Measurements from ENCODE around the gene CNTLN.

Gene CNTLN

DNA sequence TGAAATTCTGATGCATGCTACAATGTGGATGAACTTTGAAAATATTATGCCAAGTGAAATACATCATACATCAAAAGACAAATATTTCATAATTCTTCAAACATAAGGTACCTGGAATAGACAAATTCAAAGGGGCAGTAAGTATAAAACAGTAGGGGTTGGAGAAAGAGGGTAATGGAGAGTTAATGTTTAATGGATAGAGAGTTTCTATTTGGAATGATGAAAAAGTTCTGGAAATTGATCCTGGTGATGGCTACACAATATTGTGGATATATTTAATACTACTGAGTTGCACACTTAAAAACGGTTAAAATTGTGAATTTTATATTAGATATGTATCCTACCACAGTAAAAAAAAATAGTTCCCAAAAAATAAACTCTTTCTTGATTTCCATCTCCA, 14.6 kb upstream of the CNTLN start:
- H3F3A ChIP-seq (ENCODE audit: insufficient read depth, low read length), result no peaks in the 10 kb centered on the region
- no peaks in the 10 kb centered on the region for H3K9me2 ChIP-seq (ENCODE audit: low read depth, low read length)
- TF ChIP-seq EZH2 (IDR thresholded peaks at IDR 0.05; ENCODE audit: borderline replicate concordance, low read length), result no peak
- TF ChIP-seq, protein P1, sequence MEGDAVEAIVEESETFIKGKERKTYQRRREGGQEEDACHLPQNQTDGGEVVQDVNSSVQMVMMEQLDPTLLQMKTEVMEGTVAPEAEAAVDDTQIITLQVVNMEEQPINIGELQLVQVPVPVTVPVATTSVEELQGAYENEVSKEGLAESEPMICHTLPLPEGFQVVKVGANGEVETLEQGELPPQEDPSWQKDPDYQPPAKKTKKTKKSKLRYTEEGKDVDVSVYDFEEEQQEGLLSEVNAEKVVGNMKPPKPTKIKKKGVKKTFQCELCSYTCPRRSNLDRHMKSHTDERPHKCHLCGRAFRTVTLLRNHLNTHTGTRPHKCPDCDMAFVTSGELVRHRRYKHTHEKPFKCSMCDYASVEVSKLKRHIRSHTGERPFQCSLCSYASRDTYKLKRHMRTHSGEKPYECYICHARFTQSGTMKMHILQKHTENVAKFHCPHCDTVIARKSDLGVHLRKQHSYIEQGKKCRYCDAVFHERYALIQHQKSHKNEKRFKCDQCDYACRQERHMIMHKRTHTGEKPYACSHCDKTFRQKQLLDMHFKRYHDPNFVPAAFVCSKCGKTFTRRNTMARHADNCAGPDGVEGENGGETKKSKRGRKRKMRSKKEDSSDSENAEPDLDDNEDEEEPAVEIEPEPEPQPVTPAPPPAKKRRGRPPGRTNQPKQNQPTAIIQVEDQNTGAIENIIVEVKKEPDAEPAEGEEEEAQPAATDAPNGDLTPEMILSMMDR (IDR thresholded peaks at IDR 0.05; ENCODE audit: low read length), result no peak
- no peaks in the 10 kb centered on the region for H4K20me1 ChIP-seq (ENCODE audit: insufficient read depth, low read length)
- no peak overlapping the region for H3K4me2 ChIP-seq (ENCODE audit: low read length)
- no peaks in the 10 kb centered on the region for H3K36me3 ChIP-seq (ENCODE audit: insufficient read depth, low read length)
- no peaks in the 10 kb centered on the region for H3K79me2 ChIP-seq (ENCODE audit: insufficient read depth, low read length)
- H2AFZ ChIP-seq (ENCODE audit: low read length), result no peak overlapping the region
- no peak overlapping the region for H3K9ac ChIP-seq (ENCODE audit: low read length)
- H3K27ac ChIP-seq (ENCODE audit: low read depth, low read length, poor library complexity, severe bottlenecking), result no peak overlapping the region
- peaks cover 5% of the 10 kb centered on the region for H3K4me1 ChIP-seq (ENCODE audit: insufficient read depth, low read length, severe bottlenecking)
- no peaks in the 10 kb centered on the region for H3K27me3 ChIP-seq (ENCODE audit: insufficient read depth, low read length)
- no peaks in the 10 kb centered on the region for H3K9me3 ChIP-seq (ENCODE audit: low read length)
- no peak overlapping the region for H3K4me3 ChIP-seq (ENCODE audit: low read depth, low read length, poor library complexity, severe bottlenecking)

DNA sequence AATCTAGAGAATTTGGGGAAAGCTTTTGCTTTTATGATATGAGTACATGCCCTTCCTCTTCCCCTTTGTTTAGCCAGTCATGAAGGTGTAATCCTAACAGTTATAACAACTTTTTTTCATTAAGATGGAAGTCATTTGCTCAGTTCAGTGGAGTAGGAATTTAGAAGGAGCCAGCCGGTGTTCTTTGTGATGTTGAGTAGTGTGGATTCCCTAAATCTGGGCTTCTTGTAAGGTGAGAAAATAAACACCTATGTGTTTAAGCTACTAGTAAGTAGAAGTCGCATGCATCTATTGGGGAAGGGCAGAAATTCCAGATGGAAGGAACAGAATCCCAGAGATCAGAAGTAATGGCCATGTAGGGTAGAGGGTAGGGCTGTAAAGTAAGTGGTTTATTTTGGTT, 13.6 kb upstream of the CNTLN start:
- H3K4me1 ChIP-seq (ENCODE audit: insufficient read depth, low read length, severe bottlenecking), result peaks cover 5% of the 10 kb centered on the region
- H4K20me1 ChIP-seq (ENCODE audit: insufficient read depth, low read length), result no peaks in the 10 kb centered on the region
- H3K79me2 ChIP-seq (ENCODE audit: insufficient read depth, low read length), result no peaks in the 10 kb centered on the region
- H2AFZ ChIP-seq (ENCODE audit: low read length), result no peak overlapping the region
- no peak overlapping the region for H3K4me3 ChIP-seq (ENCODE audit: low read depth, low read length, poor library complexity, severe bottlenecking)
- no peaks in the 10 kb centered on the region for H3F3A ChIP-seq (ENCODE audit: insufficient read depth, low read length)
- no peaks in the 10 kb centered on the region for H3K9me3 ChIP-seq (ENCODE audit: low read length)
- H3K9ac ChIP-seq (ENCODE audit: low read length), result no peak overlapping the region
- no peak overlapping the region for H3K27ac ChIP-seq (ENCODE audit: low read depth, low read length, poor library complexity, severe bottlenecking)
- H3K4me2 ChIP-seq (ENCODE audit: low read length), result no peak overlapping the region
- H3K27me3 ChIP-seq (ENCODE audit: insufficient read depth, low read length), result no peaks in the 10 kb centered on the region
- no peaks in the 10 kb centered on the region for H3K36me3 ChIP-seq (ENCODE audit: insufficient read depth, low read length)
- no peak for TF ChIP-seq EZH2 (IDR thresholded peaks at IDR 0.05; ENCODE audit: borderline replicate concordance, low read length)
- TF ChIP-seq, protein P1 (IDR thresholded peaks at IDR 0.05; ENCODE audit: low read length), result no peak
- H3K9me2 ChIP-seq (ENCODE audit: low read depth, low read length), result no peaks in the 10 kb centered on the region

DNA sequence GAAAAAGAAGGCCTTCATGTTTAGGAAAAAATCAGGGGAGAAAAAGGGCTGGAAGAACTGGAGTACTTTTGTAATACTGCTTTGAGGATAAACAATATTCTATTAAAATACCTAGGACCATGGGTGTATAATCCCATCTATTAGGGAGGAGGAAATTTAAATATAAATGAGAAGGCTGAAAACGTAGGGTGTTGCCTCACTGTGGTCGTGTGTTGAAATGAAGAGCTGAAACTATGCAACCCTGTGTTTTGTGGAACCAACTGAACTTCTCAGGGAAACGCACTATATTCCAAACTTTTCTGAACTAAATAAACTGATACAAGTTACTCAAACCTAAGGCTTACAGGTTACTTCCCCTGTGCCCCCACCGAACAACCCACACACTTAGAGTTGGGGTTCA, 4.5 kb upstream of the CNTLN start:
- no peaks in the 10 kb centered on the region for H3K9me3 ChIP-seq (ENCODE audit: low read length)
- H3F3A ChIP-seq (ENCODE audit: insufficient read depth, low read length), result no peaks in the 10 kb centered on the region
- TF ChIP-seq, protein P1 (IDR thresholded peaks at IDR 0.05; ENCODE audit: low read length), result no peak
- no peak for TF ChIP-seq EZH2 (IDR thresholded peaks at IDR 0.05; ENCODE audit: borderline replicate concordance, low read length)
- no peaks in the 10 kb centered on the region for H3K27me3 ChIP-seq (ENCODE audit: insufficient read depth, low read length)
- H3K9me2 ChIP-seq (ENCODE audit: low read depth, low read length), result no peaks in the 10 kb centered on the region
- no peaks in the 10 kb centered on the region for H4K20me1 ChIP-seq (ENCODE audit: insufficient read depth, low read length)
- H3K4me1 ChIP-seq (ENCODE audit: insufficient read depth, low read length, severe bottlenecking), result peaks cover 6% of the 10 kb centered on the region
- H3K27ac ChIP-seq (ENCODE audit: low read depth, low read length, poor library complexity, severe bottlenecking), result no peak overlapping the region
- no peak overlapping the region for H3K4me3 ChIP-seq (ENCODE audit: low read depth, low read length, poor library complexity, severe bottlenecking)
- H3K36me3 ChIP-seq (ENCODE audit: insufficient read depth, low read length), result no peaks in the 10 kb centered on the region
- no peak overlapping the region for H3K4me2 ChIP-seq (ENCODE audit: low read length)
- H3K9ac ChIP-seq (ENCODE audit: low read length), result no peak overlapping the region
- no peak overlapping the region for H2AFZ ChIP-seq (ENCODE audit: low read length)
- H3K79me2 ChIP-seq (ENCODE audit: insufficient read depth, low read length), result no peaks in the 10 kb centered on the region

Measured in OCI-LY1 (cell line).